HG03439 (cell line): Measurements from ENCODE around the gene NAA25.
A peak's percentile ranks its signal among the peaks of the same experiment; 100 is the strongest.
"Not testable (repeated sequence)": the region's sequence is repeated elsewhere in the genome, so short reads cannot be mapped to it uniquely, and the experiment has no call there.

Source experiments
- ATAC-seq: cut with Tn5 transposase; IDR thresholded peaks from one replicate; pipeline ENCODE4 v1.9.1; 2021; ENCODE audit warnings: mild to moderate bottlenecking, moderate library complexity; ENCODE audit not compliant: unreplicated experiment

Gene NAA25

DNA sequence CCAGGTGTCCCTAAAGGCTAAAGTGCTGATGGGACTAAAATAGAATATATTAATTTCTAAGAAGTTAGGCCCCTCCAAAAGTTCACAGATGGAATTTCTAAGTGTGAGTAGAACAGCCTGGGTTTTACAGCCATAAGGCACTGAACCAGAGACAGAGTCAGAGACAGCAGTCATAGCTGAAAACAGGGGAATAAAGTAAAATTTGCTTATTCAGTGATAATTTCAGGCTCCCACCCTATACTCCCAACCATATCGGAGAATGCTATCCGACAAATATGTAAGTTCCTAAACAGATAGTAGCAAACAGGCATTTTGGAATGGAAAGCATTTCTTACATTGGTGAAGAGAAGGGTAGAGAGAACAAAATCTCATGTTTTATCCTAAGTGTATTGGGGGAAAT is 45.3 kb downstream of the NAA25 start:
- no peak for ATAC-seq

DNA sequence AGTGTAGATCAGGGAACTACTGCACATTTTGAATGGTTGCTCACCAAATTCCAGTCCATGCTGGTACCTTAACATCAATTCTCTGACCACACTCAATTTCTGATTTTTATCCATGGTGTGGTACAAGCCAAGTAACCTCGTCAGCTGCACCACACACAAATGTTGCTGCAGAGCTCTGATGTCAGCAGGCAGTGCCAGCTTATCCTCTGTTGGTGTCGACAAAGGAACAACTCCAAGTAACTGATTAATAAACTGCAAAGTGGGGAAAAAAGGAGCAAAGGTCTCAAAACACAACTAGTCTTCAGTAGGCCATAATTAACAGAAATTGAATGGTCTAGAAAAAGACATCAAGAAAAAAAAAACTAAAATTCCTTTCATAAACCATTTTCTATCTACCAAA is 47.4 kb downstream of the NAA25 start:
- ATAC-seq = no peak

DNA sequence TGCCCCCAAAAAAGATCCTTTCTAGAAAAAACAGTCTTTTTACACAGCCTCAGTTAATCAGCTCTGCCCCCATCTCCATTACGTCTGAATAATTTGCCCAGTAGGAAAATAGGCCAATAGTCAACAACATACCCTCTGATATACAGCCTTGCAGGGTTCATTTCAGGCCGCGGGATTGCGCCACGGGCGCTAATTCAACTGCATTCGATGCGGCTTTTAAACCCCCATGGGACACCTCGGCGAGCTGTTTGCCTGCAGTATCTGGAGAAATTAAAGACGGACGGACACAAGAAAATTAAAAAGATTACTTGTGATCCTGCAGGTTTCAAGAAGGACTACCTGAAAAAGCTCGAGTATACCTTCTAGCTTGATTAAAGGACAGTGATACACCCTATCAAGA is 59.2 kb downstream of the NAA25 start:
- no peak for ATAC-seq

DNA sequence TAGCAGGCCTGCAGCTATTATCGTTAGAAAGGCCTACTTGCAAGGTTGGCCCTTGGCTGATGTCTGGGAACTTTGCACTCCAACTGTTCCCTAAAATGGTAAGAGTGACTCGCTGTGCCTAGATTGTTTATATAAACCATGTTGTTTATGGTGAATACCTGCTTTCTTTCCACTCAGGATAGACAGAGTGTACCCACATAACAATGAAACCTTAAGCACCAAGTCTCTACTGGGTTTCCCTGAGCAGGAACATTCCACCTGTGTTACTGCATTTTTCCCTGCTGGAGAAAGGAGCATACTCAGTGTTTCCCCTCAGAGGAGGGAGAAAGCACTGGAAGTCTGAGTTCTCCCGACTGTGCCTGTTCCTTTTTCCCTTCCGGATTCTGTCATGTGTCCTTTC is 62.6 kb downstream of the NAA25 start:
- ATAC-seq = no peak

DNA sequence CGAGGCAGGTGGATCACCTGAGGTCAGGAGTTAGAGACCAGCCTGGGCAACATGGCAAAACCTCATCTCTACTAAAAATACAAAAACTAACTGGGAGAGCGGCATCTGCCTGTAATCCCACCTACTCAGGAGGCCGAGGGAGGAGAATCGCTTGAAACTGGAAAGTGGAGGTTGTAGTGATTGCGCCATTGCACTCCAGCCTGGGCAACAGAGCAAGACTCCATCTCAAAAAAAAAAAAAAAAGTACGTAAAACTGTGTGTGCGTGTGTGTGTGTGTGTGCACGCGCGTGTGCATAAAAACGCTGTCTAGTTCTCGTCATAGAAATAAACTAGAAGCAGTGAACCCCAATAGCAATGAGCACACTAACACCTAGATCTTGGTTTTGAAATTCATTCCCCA is 72.0 kb downstream of the NAA25 start:
- not testable (repeated sequence) for ATAC-seq

DNA sequence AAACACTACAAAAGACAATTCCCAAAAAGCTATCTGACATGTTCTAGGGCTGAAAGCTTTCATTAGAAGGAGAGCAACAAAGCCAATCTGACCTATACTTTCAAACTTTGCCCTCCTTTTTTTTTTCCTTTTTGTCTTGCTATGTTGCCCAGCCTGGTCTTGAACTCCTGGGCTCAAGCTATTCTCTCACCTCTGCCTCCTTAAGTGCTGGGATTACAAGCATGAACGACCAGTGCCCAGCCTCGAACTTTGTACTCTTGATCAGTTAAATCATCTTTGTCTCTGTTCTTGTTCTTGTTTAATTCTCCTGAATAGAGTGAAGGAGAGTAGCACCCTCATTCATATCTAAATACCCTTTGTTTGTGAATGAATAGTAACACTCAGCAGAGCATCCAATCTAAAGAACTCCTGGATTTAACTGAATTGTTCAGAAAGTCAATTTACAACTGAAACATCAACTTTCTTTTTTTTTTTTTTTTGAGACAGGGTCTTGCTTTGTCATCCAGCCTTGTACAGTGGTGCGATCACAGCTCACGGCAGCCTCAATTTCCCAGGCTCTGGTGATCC is 73.3 kb downstream of the NAA25 start:
- ATAC-seq = no peak

DNA sequence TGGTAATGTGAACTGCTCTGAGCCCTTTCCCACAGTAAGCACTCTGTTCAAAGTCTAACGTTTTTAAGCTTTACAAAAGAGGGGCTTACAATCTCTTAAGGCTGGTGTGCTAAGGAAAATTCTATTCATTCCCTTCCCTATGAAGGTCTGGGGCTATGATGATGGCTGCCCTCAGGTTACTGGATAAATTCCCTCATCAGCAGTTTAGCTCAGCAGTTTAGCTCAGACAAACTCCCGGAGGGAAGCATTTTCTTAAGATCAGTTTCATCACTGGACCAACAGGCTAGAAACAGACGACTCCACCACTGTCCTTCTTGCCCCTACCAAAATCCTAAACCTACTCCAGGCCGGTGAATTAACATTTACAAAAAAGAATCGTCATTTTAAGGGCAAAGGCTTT is 76.3 kb downstream of the NAA25 start:
- no peak for ATAC-seq

DNA sequence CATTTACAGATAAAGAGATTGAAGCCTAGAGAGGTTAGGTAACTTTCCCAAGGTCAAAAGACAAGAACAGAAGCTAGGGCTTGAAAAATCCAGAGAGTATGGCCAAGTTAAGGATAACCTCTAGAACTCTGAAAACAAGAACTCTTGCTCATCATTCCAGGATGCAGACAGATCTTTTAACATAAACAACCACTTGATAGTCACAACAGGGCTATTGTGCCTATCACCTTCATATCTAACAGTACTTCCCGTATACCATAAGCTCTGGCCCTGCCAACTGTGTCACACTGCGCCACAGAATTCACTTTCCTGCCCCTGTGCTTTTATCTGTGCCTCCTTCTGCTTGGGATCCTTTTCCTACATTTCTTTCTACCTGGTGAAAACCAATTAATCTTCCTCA is 77.1 kb downstream of the NAA25 start:
- no peak for ATAC-seq

DNA sequence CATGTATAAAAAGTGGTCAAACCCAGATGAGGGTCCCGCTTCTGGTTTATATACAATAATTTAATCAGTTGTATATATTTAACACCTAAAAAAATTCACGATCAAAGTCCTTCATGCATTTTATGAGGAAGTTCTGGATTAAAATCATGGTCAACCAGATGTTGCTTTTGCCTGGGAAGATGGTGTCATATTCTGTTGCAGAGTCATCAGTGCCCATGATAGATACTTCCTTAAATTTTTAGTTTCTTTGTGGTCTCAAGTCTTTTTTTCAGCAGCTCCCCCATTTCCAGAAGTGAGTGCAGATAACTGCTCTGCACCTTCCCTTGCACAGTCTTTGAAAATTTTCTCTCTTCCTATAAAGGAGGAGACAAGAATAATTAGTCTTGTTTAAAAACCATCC is 79.3 kb downstream of the NAA25 start:
- no peak for ATAC-seq

DNA sequence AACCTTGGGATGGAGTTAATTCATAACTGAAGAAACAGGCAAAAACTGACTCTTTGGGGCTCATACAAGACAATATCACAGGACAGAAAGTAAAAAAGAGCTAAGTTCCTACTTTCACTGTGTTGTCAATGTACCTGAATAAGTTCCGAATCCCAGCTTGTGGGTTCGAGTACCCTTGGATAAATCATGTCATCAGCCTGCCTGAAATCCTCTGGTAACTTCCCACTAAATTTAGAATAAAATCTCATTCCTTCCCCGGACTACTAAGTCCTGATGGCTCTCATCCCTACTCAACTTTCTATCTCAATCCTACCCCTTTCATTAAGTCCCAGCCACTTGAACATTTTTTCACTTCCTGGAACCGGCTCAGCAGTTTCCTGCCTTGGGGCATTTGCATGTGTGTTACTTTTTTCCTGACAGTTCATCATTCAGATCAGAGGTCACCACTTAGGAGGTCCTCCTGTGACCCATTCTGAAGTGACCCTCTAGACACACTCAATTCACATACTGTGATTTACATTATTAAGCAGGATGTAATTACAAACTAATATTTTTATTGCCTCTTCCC is 82.7 kb downstream of the NAA25 start:
- ATAC-seq = no peak

DNA sequence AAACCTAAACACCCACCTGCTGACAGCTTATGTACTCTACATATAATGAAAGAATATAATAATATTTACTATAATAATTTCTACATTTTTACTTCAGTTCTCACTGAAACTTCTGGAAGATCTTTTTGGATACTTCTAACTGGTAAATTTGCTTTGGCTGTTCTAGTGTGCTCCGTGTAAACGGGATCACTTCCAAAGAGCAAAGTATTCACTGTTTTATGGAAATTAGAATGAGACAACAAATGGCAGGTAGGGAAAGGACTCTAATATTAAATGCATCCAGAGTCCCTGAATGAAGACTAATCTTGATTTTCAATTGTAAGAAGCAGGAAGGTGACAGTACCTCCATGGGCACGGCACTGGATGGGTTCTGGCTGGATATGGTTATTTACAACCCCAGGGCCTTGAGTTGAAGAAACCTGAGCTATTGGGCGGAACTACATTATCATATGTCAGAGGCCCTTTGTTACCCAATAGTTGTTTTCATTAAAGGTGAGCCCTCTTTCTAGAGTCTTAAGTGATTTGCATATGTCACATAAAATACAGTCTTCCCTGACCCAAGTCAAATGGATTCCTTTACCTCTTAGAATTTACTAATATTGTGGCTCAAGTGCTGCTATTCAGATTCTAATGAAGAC is 84.7 kb downstream of the NAA25 start:
- ATAC-seq = no peak

DNA sequence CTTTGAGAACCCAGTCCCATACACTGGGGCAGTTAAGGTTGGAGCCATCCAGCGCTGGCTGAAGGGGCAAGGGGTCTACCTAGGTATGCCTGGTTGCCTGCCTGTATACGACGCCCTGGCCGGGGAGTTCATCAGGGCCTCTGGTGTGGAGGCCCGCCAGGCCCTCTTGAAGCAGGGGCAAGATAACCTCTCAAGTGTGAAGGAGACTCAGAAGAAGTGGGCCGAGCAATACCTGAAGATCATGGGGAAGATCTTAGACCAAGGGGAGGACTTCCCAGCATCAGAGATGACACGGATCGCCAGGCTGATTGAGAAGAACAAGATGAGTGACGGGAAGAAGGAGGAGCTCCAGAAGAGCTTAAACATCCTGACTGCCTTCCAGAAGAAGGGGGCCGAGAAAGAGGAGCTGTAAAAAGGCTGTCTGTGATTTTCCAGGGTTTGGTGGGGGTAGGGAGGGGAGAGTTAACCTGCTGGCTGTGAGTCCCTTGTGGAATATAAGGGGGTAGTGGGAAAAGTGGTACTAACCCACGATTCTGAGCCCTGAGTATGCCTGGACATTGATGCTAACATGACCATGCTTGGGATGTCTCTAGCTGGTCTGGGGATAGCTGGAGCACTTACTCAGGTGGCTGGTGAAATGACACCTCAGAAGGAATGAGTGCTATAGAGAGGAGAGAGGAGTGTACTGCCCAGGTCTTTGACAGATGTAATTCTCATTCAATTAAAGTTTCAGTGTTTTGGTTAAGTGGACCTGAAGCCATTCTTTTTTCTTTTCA is 86.2 kb downstream of the NAA25 start:
- no peak for ATAC-seq

DNA sequence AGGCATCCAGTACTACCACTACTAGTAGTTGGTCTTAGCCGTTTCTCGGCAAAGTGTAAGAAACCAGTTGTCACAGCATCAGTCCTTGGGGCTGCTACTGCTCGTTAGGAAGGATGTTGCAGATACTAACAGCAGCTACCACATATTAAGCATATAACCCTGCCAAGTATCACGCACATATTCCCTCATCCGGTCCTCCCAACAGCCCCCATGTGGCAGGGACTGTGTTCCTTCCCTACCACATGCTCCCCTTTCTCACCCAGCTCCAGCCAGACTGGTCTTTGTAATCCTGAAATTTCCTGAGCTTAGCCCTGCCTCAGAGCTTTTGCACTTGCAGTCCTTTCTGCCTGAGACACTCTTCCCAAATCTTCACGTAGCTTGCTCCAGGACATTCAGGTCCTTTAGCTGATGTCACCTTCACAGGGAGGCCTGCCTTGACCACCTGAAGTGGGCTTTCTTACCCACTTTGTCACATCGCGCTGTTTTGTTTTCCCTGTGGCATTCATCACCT is 87.6 kb downstream of the NAA25 start:
- ATAC-seq = no peak

DNA sequence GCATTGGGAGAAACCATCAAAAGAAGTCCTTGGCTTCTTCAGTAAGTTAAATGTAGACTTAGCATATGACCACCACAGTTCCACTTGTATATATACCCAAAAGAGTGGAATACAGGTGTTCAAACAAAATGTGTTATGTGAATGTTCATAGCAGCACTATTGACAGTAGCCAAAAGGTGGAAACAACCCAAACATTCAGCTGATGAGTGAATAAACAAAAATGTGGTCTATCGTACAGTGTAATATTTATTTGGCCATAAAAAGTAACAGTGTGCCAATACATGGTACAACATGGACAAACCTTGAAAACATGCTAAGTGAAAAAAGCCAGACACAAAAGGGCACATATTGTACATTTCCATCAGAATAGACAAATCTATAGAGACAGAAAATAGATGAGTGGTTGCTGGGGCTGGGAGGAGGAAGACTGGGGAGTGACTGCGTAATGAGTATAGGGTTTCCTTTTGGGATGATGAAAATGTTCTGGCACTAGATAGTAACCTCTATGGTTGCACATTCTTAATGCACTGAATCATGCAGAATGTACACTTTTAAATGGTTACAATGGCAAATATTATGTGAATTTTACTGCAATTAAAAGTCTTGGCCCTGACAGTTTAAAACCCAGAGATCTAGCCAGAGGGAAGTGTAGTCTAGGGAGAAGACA is 89.9 kb downstream of the NAA25 start:
- no peak for ATAC-seq

DNA sequence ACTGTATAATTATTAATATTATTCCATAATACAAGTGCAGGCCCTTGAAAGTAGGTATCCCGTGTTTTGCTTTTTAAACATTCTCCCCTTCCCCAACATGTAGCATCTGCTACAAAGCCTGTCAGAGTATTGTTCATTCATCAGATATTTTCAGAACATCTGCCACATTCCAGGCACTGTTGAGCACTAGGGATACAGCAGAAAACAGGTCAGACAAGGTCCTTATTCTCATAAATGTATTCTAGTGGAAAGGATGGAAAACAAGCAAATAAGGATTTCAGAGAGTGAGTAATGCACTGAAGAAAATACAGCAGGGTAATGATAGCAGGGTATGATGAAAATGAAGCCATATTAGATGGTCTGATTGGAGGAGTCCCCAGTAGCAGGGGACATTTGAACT is 91.5 kb downstream of the NAA25 start:
- ATAC-seq = no peak

DNA sequence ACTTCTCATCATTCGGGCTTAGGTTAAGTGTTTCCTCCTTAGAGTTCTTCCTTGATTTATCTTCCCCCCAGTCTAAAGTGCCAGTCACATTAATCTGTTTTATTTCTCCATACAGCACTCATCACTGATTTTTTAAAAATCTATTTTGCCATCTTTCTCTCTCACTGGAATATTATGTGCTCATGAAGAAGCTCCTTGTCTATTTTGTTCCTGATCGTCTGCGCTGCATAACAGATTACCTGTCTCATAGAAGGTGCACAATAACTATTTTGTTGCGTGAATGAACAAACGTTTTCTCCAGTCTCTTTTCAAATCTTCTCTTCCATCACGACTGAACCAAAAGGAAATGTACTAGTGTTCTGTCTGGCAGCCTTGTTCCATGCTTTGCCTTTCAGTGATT is 92.6 kb downstream of the NAA25 start:
- ATAC-seq = no peak

DNA sequence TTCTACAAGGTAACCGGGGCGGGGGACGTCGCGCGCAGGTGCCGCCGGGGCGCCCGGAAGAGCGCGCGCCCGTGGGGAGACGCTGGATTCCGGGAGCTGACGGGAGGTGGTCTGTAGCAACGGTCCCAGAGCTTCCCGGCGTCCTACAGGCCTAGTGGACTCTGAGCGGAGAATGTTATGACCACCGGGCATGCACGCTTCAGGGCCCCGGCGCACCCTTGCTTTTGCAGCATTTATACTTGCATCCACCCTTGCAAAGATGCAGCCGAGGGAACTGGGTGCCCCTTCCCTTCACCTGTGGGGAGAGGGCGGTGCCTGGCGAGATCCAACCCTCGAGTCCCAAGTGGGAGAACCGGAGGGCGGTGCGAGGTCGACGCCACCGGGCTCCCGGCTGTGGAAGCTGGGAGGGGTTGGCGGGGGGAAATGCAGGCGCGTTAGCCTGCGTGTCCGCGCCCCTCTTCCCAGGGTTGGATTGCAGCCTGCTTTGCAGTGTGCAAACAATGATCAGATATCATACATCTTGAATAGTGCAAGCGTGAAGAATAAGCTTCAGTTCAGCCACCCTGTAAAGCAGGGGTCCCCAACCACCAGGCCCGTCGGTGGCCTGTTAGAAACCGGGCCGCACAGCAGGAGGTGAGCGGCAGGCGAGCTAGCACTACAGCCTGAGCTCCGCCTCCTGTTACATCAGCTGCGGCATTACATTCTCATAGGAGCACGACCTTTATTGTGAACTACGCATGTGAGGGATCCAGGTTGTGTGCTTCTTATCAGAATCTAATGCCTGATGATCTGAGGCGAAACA is 94.8 kb downstream of the NAA25 start:
- peak; percentile 38 for ATAC-seq

DNA sequence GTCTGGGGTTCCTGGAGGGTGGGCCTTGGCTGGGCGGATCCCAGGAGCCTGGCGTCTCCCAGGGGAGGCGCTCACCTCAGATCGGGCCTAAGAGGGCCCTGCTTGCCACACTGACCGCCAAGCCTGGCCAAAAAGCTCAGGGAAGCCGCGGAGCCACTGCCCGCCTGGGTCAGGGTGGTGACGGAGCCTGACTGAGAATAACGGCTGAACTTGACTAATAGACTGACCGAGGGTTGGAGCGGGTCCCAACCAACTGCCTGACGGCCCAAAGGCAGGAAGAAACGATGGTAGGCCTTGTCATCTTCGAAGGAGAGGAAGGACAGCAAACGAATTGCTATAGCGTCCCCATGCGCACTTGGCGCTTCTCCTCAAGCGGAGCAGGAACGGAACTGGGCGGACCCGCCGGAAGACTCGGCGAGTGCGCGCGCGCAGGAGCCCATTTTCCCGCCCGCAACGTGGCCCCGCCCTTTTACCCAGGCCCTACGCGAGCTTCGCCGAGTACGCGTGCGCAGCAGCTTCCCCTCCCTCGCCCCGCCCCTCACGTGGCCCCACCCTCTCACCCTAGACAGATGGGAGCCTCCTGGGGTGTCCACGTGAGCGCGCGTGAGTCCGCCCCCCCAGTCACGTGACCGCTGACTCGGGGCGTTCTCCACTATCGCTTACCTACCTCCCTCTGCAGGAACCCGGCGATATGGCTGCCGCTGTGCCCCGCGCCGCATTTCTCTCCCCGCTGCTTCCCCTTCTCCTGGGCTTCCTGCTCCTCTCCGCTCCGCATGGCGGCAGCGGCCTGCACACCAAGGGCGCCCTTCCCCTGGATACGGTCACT is 95.6 kb downstream of the NAA25 start, which contains the start of the genes ERP29 and TMEM116:
Gene ERP29, plus strand, starts transcription at position 652 of the 826 bp plus-strand sequence. Its CDS starts 40 bp downstream, at position 692.
Gene TMEM116, minus strand, starts transcription at position 391 of the 826 bp plus-strand sequence. CDS start 7,895 bp downstream, outside the sequence.
- peak; percentile 72 for ATAC-seq

DNA sequence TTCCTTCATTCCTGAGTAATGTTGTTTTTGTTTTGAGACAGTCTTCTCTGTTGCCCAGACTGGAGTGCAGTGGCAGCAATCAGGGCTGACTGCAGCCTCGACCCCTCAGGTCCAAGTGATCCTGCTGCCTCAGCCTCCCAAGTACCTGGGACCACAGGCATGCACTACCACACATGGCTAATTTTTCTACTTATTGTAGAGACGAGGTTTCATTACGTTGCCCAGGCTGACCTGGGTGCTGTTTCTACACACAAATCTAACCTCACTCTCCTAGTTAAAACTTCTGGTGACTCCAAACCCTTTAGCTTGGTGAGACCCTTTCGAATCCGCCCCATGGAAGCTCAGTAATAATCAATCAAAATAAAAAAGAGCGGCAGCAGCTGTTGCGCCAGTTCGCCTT is 96.9 kb downstream of the NAA25 start:
- ATAC-seq = no peak
